Breast epithelium (tissue), 3 donors: Measurements from ENCODE around the gene MAP2K5.

Experiments
- POLR2A ChIP-seq: fragments of 450-650 bp; IDR thresholded peaks from one replicate; pipeline ENCODE4 v1.6.1; 2016; ENCODE audit warnings: antibody characterized with exemption, mild to moderate bottlenecking, moderate library complexity
- POLR2AphosphoS5 ChIP-seq, 3 donors: sonication (generic); formaldehyde crosslinking; IDR thresholded peaks; one replicate each; pipeline ENCODE4 v1.6.1; 2017; ENCODE audit warnings: antibody characterized with exemption in 3 of 3

DNA sequence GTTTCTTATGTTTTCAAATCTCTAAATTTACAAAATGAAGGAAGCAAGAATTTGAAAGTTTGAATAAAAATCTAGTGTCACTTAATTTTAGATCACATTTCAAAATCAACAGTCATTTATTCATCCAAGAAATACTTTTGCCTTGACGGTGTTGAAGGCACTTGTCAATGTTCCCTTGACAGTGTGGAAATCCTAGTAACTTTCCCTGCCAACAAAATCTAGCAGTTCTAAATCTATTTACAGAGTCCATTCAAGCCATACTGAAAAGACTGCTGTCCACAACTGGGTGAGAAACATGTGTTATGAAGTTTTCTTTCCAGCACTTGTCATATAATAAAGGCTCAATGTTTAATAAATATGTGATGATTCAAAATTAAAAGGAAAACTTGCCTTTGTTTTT is 8.6 kb upstream of the MAP2K5 start:
- TF ChIP-seq POLR2AphosphoS5 (IDR thresholded peaks at IDR 0.05) (no peak), POLR2A (no peak)
